ENCODE measurements around the gene GRID2. TPM values are rescaled to one million over a fixed set of nuclear protein-coding genes. Genes with fewer than 3 reads are reported as not detected.

The GRID2 gene
- total RNA-seq, 4 donors from 2014 or later, result not detected

DNA sequence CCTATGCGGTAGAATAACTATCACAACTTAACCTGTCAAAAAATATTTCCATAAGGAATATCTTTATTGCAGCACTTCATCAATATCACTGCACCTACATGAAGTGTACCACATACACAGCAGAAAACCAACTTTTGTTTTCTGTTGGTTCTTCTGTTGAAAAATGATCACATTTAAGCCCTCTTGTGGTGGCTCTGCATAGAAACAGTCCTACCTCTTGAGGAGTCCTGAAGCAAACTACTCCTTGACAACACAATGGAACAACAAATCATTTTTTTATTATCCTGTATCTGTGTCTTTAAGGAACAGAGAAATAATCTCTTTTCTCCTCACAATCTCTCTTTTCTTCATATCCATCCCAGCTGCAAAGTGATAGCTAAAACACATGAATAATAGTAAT lies 1484.9 kb downstream of the GRID2 start:
- TF ChIP-seq, protein P1, sequence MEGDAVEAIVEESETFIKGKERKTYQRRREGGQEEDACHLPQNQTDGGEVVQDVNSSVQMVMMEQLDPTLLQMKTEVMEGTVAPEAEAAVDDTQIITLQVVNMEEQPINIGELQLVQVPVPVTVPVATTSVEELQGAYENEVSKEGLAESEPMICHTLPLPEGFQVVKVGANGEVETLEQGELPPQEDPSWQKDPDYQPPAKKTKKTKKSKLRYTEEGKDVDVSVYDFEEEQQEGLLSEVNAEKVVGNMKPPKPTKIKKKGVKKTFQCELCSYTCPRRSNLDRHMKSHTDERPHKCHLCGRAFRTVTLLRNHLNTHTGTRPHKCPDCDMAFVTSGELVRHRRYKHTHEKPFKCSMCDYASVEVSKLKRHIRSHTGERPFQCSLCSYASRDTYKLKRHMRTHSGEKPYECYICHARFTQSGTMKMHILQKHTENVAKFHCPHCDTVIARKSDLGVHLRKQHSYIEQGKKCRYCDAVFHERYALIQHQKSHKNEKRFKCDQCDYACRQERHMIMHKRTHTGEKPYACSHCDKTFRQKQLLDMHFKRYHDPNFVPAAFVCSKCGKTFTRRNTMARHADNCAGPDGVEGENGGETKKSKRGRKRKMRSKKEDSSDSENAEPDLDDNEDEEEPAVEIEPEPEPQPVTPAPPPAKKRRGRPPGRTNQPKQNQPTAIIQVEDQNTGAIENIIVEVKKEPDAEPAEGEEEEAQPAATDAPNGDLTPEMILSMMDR (IDR thresholded peaks at IDR 0.05; ENCODE audit: low read depth), result no peak

DNA sequence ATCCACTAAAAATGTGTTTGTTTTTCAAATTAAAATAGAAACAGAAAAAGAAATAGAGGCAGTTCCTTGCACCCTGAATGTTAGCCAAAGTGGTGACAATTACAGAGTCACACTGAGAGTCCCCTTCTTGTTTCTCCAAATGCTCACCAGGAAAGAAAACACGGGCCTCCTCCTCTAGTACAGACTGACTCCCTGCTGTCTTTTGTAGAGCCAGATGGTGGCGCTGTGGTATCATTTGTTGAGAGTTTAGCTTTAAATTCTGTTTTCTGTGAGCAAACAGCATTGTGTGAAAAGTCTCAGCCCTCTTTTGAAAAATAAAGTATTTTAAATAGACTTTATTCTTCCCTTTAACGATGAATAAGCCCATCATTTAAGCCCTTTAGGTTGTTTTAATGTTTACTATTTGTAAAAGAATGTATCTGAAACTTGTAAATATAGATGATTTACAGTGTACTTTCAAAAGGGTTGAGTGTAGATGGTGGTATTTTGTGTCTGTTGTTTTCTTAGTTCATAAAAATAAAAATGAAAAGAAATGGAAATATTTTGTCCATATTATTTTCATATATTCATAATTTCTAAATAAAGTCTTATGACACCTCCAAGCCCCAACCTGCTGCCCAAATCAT lies 1487.9 kb downstream of the GRID2 start:
- TF ChIP-seq, protein P1 (IDR thresholded peaks at IDR 0.05; ENCODE audit: low read depth), result no peak

DNA sequence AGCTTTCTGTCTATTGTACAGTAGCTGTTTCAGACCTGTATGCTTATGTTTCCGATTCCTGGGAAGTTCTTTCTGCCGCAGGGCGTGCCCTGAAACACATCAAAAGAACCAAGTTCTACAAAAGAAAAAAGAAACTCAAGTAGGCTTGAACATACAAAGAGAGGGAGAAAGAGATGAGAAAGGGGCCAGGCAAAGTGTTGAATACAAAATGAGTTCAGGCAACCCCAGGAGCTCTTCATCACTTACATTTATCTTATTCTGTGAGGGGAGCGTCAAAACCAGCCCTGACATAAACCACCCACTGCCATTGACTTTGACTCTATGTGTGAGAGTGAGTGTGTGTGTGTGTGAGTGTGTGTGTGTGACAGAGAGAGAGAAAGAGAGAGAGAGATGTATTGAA lies 1498.3 kb downstream of the GRID2 start:
- TF ChIP-seq, protein P1 (IDR thresholded peaks at IDR 0.05; ENCODE audit: low read depth), result no peak

DNA sequence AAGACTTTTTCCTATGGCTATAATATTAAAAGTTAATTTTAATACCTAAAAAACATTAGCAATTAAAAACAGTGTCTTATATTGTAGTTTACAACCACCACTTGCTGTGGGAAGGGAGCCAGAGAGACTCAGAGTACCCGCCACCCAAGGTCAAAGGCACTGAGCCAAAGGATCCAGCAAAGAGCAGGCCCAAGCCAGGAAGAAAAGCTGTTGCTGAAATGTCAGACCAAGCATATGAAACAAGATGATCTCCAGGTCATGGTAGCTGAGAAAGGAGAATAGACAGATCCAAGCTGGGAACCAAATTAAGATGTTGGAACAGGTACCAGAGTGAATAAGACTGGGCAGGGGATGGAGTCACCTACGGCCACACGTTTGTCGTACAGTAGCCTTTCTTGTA lies 1506.0 kb downstream of the GRID2 start:
- TF ChIP-seq, protein P1 (IDR thresholded peaks at IDR 0.05; ENCODE audit: low read depth), result no peak

DNA sequence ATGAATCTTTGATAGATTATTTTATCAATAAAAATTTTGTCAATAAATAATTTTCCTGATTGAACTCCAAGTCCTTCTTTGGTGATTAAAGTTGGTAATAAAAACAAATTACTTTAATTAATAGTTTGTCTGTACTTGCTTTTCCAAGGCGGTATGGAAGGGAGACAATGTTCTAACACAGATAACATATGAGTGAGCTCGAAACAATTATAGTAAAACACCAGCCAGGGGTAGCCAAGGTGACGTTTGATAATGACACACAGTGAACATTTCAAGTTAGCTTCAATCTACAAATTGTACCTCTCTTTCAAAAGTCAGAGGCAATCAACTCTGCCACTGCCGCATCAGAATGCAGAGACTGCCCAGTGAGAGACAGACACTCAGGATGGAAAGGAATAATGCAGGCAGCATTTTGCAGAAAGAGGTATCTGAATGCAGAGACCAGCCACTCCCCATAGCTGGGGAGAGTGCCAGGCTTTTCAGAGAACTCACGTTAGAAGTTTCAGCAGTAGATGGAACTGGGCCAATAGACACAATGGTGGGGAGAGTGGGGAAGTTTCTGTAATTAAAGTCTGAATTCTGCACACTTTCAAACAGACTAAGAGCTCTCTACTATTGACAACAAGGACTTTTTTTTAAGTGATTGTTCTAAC lies 1506.7 kb downstream of the GRID2 start:
- TF ChIP-seq, protein P1 (IDR thresholded peaks at IDR 0.05; ENCODE audit: low read depth), result no peak

DNA sequence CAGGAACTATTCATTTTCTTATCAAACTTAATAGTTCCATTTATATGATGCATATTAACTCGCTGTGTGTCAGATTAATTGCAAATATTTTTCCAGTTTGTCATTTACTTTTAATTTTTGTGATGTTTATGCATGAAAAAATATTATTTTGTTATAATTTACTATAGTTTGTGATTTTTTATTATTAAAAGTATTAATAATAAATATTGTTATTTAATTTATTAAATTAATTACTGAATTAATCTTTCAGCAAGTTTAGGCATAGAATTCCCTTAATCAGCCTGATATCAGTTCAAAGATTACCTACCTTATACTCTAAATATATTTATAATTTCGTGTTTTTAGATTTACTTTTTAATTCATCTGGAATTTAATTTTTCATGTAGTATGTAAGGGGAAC lies 1509.3 kb downstream of the GRID2 start:
- TF ChIP-seq, protein P1 (IDR thresholded peaks at IDR 0.05; ENCODE audit: low read depth), result no peak

DNA sequence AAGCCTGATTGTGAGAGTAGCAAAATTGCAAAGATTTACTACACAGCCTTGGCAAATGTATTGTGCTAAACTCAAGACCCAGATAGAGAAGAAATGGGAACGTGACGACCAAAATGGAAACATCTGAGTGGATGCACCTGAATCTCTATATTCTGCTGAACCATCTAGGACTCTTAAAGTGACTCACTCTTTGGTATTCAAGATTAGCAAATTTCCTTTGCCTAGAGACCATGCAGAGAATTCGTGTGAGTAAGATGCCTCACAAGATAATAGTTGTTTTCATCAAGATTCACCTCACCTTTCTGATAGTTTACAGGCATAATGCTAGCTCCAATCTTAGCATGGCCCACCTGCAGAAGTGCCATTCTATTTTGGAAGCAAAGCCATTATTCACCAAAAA lies 1510.4 kb downstream of the GRID2 start:
- TF ChIP-seq, protein P1 (IDR thresholded peaks at IDR 0.05; ENCODE audit: low read depth), result no peak
